ENCODE results near the gene PCARE. TPM values are rescaled to one million over a fixed set of nuclear protein-coding genes. Genes with fewer than 3 reads are reported as not detected.

The PCARE gene
- total RNA-seq, 2 donors from 2014 or later = 0.09 TPM; not detected in 1

- H3K27ac Mint-ChIP-seq = peak overlapping the region; percentile 31
- 93 to 94% methylated on average over 5 to 12 of the region's 12 CpGs for WGBS, 2 experiments (ENCODE audit: insufficient coverage in 1 of 2, insufficient read length in 1 of 2)
- Histone ChIP-seq H3K9me3 (ENCODE audit: control insufficient read depth, low read length) (no peaks in the 10 kb centered on the region), H3K4me1 (ENCODE audit: control insufficient read depth, insufficient read depth, low read length) (peaks cover 4% of the 10 kb centered on the region), H3K27ac (ENCODE audit: low read depth, low read length) (no peak overlapping the region), H3K27me3 (ENCODE audit: control insufficient read depth, insufficient read depth, low read length, poor library complexity, severe bottlenecking) (no peaks in the 10 kb centered on the region), H3K9ac (ENCODE audit: extremely low read depth, low read length, poor library complexity, severe bottlenecking) (no peak overlapping the region), H3K36me3 (ENCODE audit: control insufficient read depth, insufficient read depth, low read length) (no peaks in the 10 kb centered on the region), H3K4me3 (ENCODE audit: low read length) (no peak overlapping the region)
- no peak overlapping the region for H3K4me3 Mint-ChIP-seq
- no peaks in the 10 kb centered on the region for H3K9me3 Mint-ChIP-seq
- TF ChIP-seq, protein P1, sequence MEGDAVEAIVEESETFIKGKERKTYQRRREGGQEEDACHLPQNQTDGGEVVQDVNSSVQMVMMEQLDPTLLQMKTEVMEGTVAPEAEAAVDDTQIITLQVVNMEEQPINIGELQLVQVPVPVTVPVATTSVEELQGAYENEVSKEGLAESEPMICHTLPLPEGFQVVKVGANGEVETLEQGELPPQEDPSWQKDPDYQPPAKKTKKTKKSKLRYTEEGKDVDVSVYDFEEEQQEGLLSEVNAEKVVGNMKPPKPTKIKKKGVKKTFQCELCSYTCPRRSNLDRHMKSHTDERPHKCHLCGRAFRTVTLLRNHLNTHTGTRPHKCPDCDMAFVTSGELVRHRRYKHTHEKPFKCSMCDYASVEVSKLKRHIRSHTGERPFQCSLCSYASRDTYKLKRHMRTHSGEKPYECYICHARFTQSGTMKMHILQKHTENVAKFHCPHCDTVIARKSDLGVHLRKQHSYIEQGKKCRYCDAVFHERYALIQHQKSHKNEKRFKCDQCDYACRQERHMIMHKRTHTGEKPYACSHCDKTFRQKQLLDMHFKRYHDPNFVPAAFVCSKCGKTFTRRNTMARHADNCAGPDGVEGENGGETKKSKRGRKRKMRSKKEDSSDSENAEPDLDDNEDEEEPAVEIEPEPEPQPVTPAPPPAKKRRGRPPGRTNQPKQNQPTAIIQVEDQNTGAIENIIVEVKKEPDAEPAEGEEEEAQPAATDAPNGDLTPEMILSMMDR (conservative IDR thresholded peaks at IDR 0.05) = no peak
- H3K27me3 Mint-ChIP-seq (ENCODE audit: insufficient read depth) = peaks cover 12% of the 10 kb centered on the region
- H3K36me3 Mint-ChIP-seq (ENCODE audit: low read depth) = no peaks in the 10 kb centered on the region
- H3K4me1 Mint-ChIP-seq = peaks cover 13% of the 10 kb centered on the region
- peak; percentile 39 for DNase-seq
Observed at GRCh38 chr2:29070526-29070925, 3.8 kb downstream of the PCARE start.

GRCh38 chr2:29068513-29068912 lies 5.8 kb downstream of the PCARE start:
- Mint-ChIP-seq H3K4me1 (peaks cover 19% of the 10 kb centered on the region), H3K4me3 (no peak overlapping the region), H3K36me3 (ENCODE audit: low read depth) (no peaks in the 10 kb centered on the region), H3K27ac (no peak overlapping the region), H3K27me3 (ENCODE audit: insufficient read depth) (peaks cover 12% of the 10 kb centered on the region), H3K9me3 (no peaks in the 10 kb centered on the region)
- H3K27me3 ChIP-seq (ENCODE audit: control insufficient read depth, insufficient read depth, low read length, poor library complexity, severe bottlenecking) = no peaks in the 10 kb centered on the region
- H3K4me1 ChIP-seq (ENCODE audit: control insufficient read depth, insufficient read depth, low read length) = peaks cover 3% of the 10 kb centered on the region
- H3K36me3 ChIP-seq (ENCODE audit: control insufficient read depth, insufficient read depth, low read length) = no peaks in the 10 kb centered on the region
- H3K27ac ChIP-seq (ENCODE audit: low read depth, low read length) = no peak overlapping the region
- DNase-seq = peak; percentile 11
- TF ChIP-seq, protein P1 (conservative IDR thresholded peaks at IDR 0.05) = no peak
- H3K4me3 ChIP-seq (ENCODE audit: low read length) = no peak overlapping the region
- H3K9ac ChIP-seq (ENCODE audit: extremely low read depth, low read length, poor library complexity, severe bottlenecking) = no peak overlapping the region
- 88 to 94% methylated on average over 3 to 7 of the region's 7 CpGs for WGBS, 2 experiments (ENCODE audit: insufficient coverage in 1 of 2, insufficient read length in 1 of 2)
- H3K9me3 ChIP-seq (ENCODE audit: control insufficient read depth, low read length) = no peaks in the 10 kb centered on the region

- TF ChIP-seq, protein P1 (conservative IDR thresholded peaks at IDR 0.05) = no peak
- WGBS, 2 experiments (ENCODE audit: insufficient coverage in 1 of 2, insufficient read length in 1 of 2) = 89 to 91% methylated on average over 6 to 7 of the region's 7 CpGs
Observed at GRCh38 chr2:29066997-29067605, 7.2 kb downstream of the PCARE start.

More at GRCh38 chr2:29066997-29067605, 7.2 kb downstream of the PCARE start:
- peaks cover 3% of the 10 kb centered on the region for H3K4me1 ChIP-seq (ENCODE audit: control insufficient read depth, insufficient read depth, low read length)
- no peaks in the 10 kb centered on the region for H3K27me3 ChIP-seq (ENCODE audit: control insufficient read depth, insufficient read depth, low read length, poor library complexity, severe bottlenecking)
- H3K9ac ChIP-seq (ENCODE audit: extremely low read depth, low read length, poor library complexity, severe bottlenecking) = no peak overlapping the region
- H3K4me3 Mint-ChIP-seq = no peak overlapping the region
- H3K36me3 ChIP-seq (ENCODE audit: control insufficient read depth, insufficient read depth, low read length) = no peaks in the 10 kb centered on the region
- H3K4me1 Mint-ChIP-seq = peaks cover 22% of the 10 kb centered on the region
- H3K36me3 Mint-ChIP-seq (ENCODE audit: low read depth) = no peaks in the 10 kb centered on the region
- peaks cover 4% of the 10 kb centered on the region for H3K27me3 Mint-ChIP-seq (ENCODE audit: insufficient read depth)
- peak; percentile 31 for DNase-seq
- no peaks in the 10 kb centered on the region for H3K9me3 ChIP-seq (ENCODE audit: control insufficient read depth, low read length)
- no peaks in the 10 kb centered on the region for H3K9me3 Mint-ChIP-seq
- H3K27ac Mint-ChIP-seq = no peak overlapping the region
- no peak overlapping the region for H3K27ac ChIP-seq (ENCODE audit: low read depth, low read length)
- no peak overlapping the region for H3K4me3 ChIP-seq (ENCODE audit: low read length)

All from endodermal cell (in vitro differentiated cells).